ENCODE measurements around the gene CADM1. TPM values are rescaled to one million over a fixed set of nuclear protein-coding genes. Genes with fewer than 3 reads are reported as not detected.

Gene CADM1
- total RNA-seq, 1 experiment from 2014 or later = 1.1 TPM

- Histone ChIP-seq H3K4me2 (ENCODE audit: low read length) (no peak overlapping the region), H3K4me1 (ENCODE audit: insufficient read depth, low read length) (no peaks in the 10 kb centered on the region), H3K79me2 (ENCODE audit: low read length) (no peaks in the 10 kb centered on the region), H3F3A (ENCODE audit: low read length, unreplicated experiment) (no peaks in the 10 kb centered on the region), H3K9me2 (replicated peaks; ENCODE audit: low read length) (no peaks in the 10 kb centered on the region), H3K27me3 (ENCODE audit: low read length) (no peaks in the 10 kb centered on the region), H3K36me3 (ENCODE audit: low read depth, low read length) (no peaks in the 10 kb centered on the region), H3K9me3 (ENCODE audit: low read length) (0 out of 2 replicates have a peak, but pooled peaks cover 6% of the 10 kb centered on the region), H3K9ac (ENCODE audit: low read length) (no peak overlapping the region), H4K20me1 (ENCODE audit: low read length) (no peaks in the 10 kb centered on the region), H3K27ac (ENCODE audit: low read length) (no peak overlapping the region), H3K4me3 (ENCODE audit: low read length) (no peak overlapping the region), H2AFZ (ENCODE audit: low read length) (no peak overlapping the region)
- CTCF ChIA-PET = no interaction called here
- DNase-seq (no peak), ATAC-seq (no peak)
- TF ChIP-seq EZH2phosphoT487 (IDR thresholded peaks at IDR 0.05; ENCODE audit: borderline replicate concordance, low read length) (no peak), CTCF (conservative IDR thresholded peaks at IDR 0.05; ENCODE audit: low read depth, low read length) (no peak), EZH2 (IDR thresholded peaks at IDR 0.05; ENCODE audit: low read length, unreplicated experiment) (no peak)
- POLR2A ChIA-PET (ENCODE audit: unreplicated experiment) = no interaction called here
- intact Hi-C loops (cut with micrococcal nuclease) = no loop called here
- no TSS peak for BruUV-seq (replicated peaks)
Measured at GRCh38 chr11:115378557-115378956, 125.7 kb downstream of the CADM1 start.

- ATAC-seq (no peak), DNase-seq (peak; percentile 9)
- Histone ChIP-seq H3K36me3 (ENCODE audit: low read depth, low read length) (no peaks in the 10 kb centered on the region), H3K9ac (ENCODE audit: low read length) (no peak overlapping the region), H2AFZ (ENCODE audit: low read length) (no peak overlapping the region), H3F3A (ENCODE audit: low read length, unreplicated experiment) (no peaks in the 10 kb centered on the region), H3K4me3 (ENCODE audit: low read length) (no peak overlapping the region), H3K79me2 (ENCODE audit: low read length) (no peaks in the 10 kb centered on the region), H4K20me1 (ENCODE audit: low read length) (no peaks in the 10 kb centered on the region), H3K9me2 (replicated peaks; ENCODE audit: low read length) (no peaks in the 10 kb centered on the region), H3K4me1 (ENCODE audit: insufficient read depth, low read length) (no peaks in the 10 kb centered on the region), H3K27me3 (ENCODE audit: low read length) (no peaks in the 10 kb centered on the region), H3K27ac (ENCODE audit: low read length) (no peak overlapping the region), H3K9me3 (ENCODE audit: low read length) (0 out of 2 replicates have a peak, but pooled peaks cover 6% of the 10 kb centered on the region), H3K4me2 (ENCODE audit: low read length) (no peak overlapping the region)
- intact Hi-C loops (cut with micrococcal nuclease) = no loop called here
- TF ChIP-seq EZH2phosphoT487 (IDR thresholded peaks at IDR 0.05; ENCODE audit: borderline replicate concordance, low read length) (no peak), EZH2 (IDR thresholded peaks at IDR 0.05; ENCODE audit: low read length, unreplicated experiment) (no peak), CTCF (conservative IDR thresholded peaks at IDR 0.05; ENCODE audit: low read depth, low read length) (no peak)
- POLR2A ChIA-PET (ENCODE audit: unreplicated experiment) = no interaction called here
- no TSS peak for BruUV-seq (replicated peaks)
- CTCF ChIA-PET = no interaction called here
Measured at GRCh38 chr11:115377882-115378296, 126.3 kb downstream of the CADM1 start.

GRCh38 chr11:115368616-115369015 lies 135.6 kb downstream of the CADM1 start:
- CTCF ChIA-PET = no interaction called here
- H3K9me3 ChIP-seq (ENCODE audit: low read length) = no peaks in the 10 kb centered on the region

More at GRCh38 chr11:115368616-115369015, 135.6 kb downstream of the CADM1 start:
- Histone ChIP-seq H3K9me2 (replicated peaks; ENCODE audit: low read length) (no peaks in the 10 kb centered on the region), H3K9ac (ENCODE audit: low read length) (no peak overlapping the region), H3K4me1 (ENCODE audit: insufficient read depth, low read length) (no peaks in the 10 kb centered on the region), H3K4me2 (ENCODE audit: low read length) (no peak overlapping the region), H2AFZ (ENCODE audit: low read length) (no peak overlapping the region), H4K20me1 (ENCODE audit: low read length) (no peaks in the 10 kb centered on the region), H3K27ac (ENCODE audit: low read length) (no peak overlapping the region), H3K36me3 (ENCODE audit: low read depth, low read length) (no peaks in the 10 kb centered on the region), H3K27me3 (ENCODE audit: low read length) (no peaks in the 10 kb centered on the region), H3K79me2 (ENCODE audit: low read length) (no peaks in the 10 kb centered on the region), H3F3A (ENCODE audit: low read length, unreplicated experiment) (no peaks in the 10 kb centered on the region), H3K4me3 (ENCODE audit: low read length) (no peak overlapping the region)
- no peak for DNase-seq
- no peak for ATAC-seq
- intact Hi-C loops (cut with micrococcal nuclease) = no loop called here
- TF ChIP-seq EZH2 (IDR thresholded peaks at IDR 0.05; ENCODE audit: low read length, unreplicated experiment) (no peak), EZH2phosphoT487 (IDR thresholded peaks at IDR 0.05; ENCODE audit: borderline replicate concordance, low read length) (no peak), CTCF (conservative IDR thresholded peaks at IDR 0.05; ENCODE audit: low read depth, low read length) (no peak)
- no TSS peak for BruUV-seq (replicated peaks)
- POLR2A ChIA-PET (ENCODE audit: unreplicated experiment) = no interaction called here
